WTC11 (cell line): ENCODE results near the gene ACTRT2. TPM values are rescaled to one million over a fixed set of nuclear protein-coding genes. Genes with fewer than 3 reads are reported as not detected.

Source experiments
- ATAC-seq: fragments of 200-7000 bp; cut with Tn5 transposase; 2 replicates; pipeline ENCODE4 v1.10.0; 2021; ENCODE audit warnings: mild to moderate bottlenecking, moderate library complexity
- CTCF ChIA-PET: fragments of 300-600 bp; sonication (Branson Sonifier 250); formaldehyde crosslinking; loops from one replicate; lab custom pipeline; 2021; ENCODE audit warnings: antibody characterized with exemption; lab: Charles Lee
- POLR2A ChIA-PET: fragments of 350-600 bp; sonication (Branson Sonifier 250); formaldehyde crosslinking; loops from one replicate; lab custom pipeline; 2021; ENCODE audit warnings: antibody characterized with exemption; lab: Charles Lee
- DNase-seq: peaks from one replicate; pipeline ENCODE4 v3.0.0; 2021; ENCODE audit warnings: low spot score
- H3K27ac Mint-ChIP-seq: 2 replicates; pipeline ENCODE4 v1.8.0; 2021; ENCODE audit warnings: mixed read lengths
- H3K27me3 Mint-ChIP-seq: 2 replicates; pipeline ENCODE4 v1.8.0; 2021; ENCODE audit warnings: low read depth, mild to moderate bottlenecking, moderate library complexity, mixed read lengths
- H3K36me3 Mint-ChIP-seq: 2 replicates; pipeline ENCODE4 v1.8.0; 2021; ENCODE audit warnings: mixed read lengths
- H3K4me1 Mint-ChIP-seq: 2 replicates; pipeline ENCODE4 v1.8.0; 2022; ENCODE audit warnings: mixed read lengths
- H3K4me3 Mint-ChIP-seq: 2 replicates; pipeline ENCODE4 v1.8.0; 2021; ENCODE audit warnings: mild to moderate bottlenecking, moderate library complexity, mixed read lengths
- H3K9me3 Mint-ChIP-seq: 2 replicates; pipeline ENCODE4 v1.8.0; 2021; ENCODE audit warnings: mixed read lengths
- ARID4B ChIP-seq: sonication (generic); formaldehyde crosslinking; IDR thresholded peaks from 2 replicates; pipeline ENCODE4 v1.8.0; 2023; ENCODE audit warnings: missing genetic modification reagents, mild to moderate bottlenecking, borderline replicate concordance
- ATF1 ChIP-seq: sonication (generic); formaldehyde crosslinking; IDR thresholded peaks from 2 replicates; pipeline ENCODE4 v1.8.1; 2023; ENCODE audit warnings: mild to moderate bottlenecking, moderate library complexity, missing genetic modification reagents
- CREM ChIP-seq: sonication (generic); formaldehyde crosslinking; IDR thresholded peaks from 2 replicates; pipeline ENCODE4 v1.8.1; 2022; ENCODE audit warnings: mild to moderate bottlenecking, missing genetic modification reagents, moderate library complexity
- E2F5 ChIP-seq: sonication (generic); formaldehyde crosslinking; IDR thresholded peaks from 2 replicates; pipeline ENCODE4 v1.8.1; 2022; ENCODE audit warnings: mild to moderate bottlenecking, moderate library complexity, missing genetic modification reagents
- FOXP4 ChIP-seq: sonication (generic); formaldehyde crosslinking; IDR thresholded peaks from 2 replicates; pipeline ENCODE4 v1.8.0; 2022; ENCODE audit warnings: mild to moderate bottlenecking, missing genetic modification reagents
- GTF2I ChIP-seq: fragments of 250-450 bp; sonication (Bioruptor Pico); conservative IDR thresholded peaks from 2 replicates; pipeline ENCODE4 v1.4.0; 2021; ENCODE audit warnings: mild to moderate bottlenecking
- KAT7 ChIP-seq: sonication (generic); formaldehyde crosslinking; IDR thresholded peaks from 2 replicates; pipeline ENCODE4 v1.8.1; 2023; ENCODE audit warnings: missing genetic modification reagents, mild to moderate bottlenecking, borderline replicate concordance
- MXD4 ChIP-seq: fragments of 250-450 bp; sonication (Bioruptor Pico); IDR thresholded peaks from 2 replicates; pipeline ENCODE4 v1.8.0; 2021; ENCODE audit warnings: mild to moderate bottlenecking, moderate library complexity, borderline replicate concordance
- NFYB ChIP-seq: sonication (generic); formaldehyde crosslinking; conservative IDR thresholded peaks from 2 replicates; pipeline ENCODE4 v1.8.0; 2022; ENCODE audit warnings: low read depth, missing genetic modification reagents
- NR1H2 ChIP-seq: sonication (generic); formaldehyde crosslinking; IDR thresholded peaks from 2 replicates; pipeline ENCODE4 v1.9.0; 2021; ENCODE audit warnings: mild to moderate bottlenecking, moderate library complexity, missing genetic modification reagents
- NR3C1 ChIP-seq: sonication (generic); formaldehyde crosslinking; conservative IDR thresholded peaks from 2 replicates; pipeline ENCODE4 v1.8.1; 2023; ENCODE audit warnings: low read depth, mild to moderate bottlenecking, missing genetic modification reagents
- PRRX2 ChIP-seq: fragments of 250-450 bp; sonication (Bioruptor Pico); IDR thresholded peaks from 2 replicates; pipeline ENCODE4 v1.8.0; 2021; ENCODE audit warnings: mild to moderate bottlenecking
- RELA ChIP-seq: sonication (generic); formaldehyde crosslinking; IDR thresholded peaks from 2 replicates; pipeline ENCODE4 v1.8.1; 2022; ENCODE audit warnings: missing genetic modification reagents, mild to moderate bottlenecking, borderline replicate concordance
- SMAD3 ChIP-seq: sonication (generic); formaldehyde crosslinking; IDR thresholded peaks from 2 replicates; pipeline ENCODE4 v1.8.0; 2022; ENCODE audit warnings: missing genetic modification reagents, mild to moderate bottlenecking, borderline replicate concordance
- TP53 ChIP-seq: sonication (generic); formaldehyde crosslinking; IDR thresholded peaks from 2 replicates; pipeline ENCODE4 v1.8.1; 2023; ENCODE audit warnings: mild to moderate bottlenecking, missing genetic modification reagents
- ZNF263 ChIP-seq: sonication (generic); formaldehyde crosslinking; IDR thresholded peaks from 2 replicates; pipeline ENCODE4 v1.8.1; 2022; ENCODE audit warnings: low read depth, mild to moderate bottlenecking, moderate library complexity, missing genetic modification reagents
- ZNF281 ChIP-seq: sonication (generic); formaldehyde crosslinking; IDR thresholded peaks from 2 replicates; pipeline ENCODE4 v1.8.0; 2023; ENCODE audit warnings: mild to moderate bottlenecking, missing genetic modification reagents
- ZNF396 ChIP-seq: fragments of 250-450 bp; sonication (Bioruptor Pico); IDR thresholded peaks from 2 replicates; pipeline ENCODE4 v1.8.0; 2021; ENCODE audit warnings: mild to moderate bottlenecking, moderate library complexity, borderline replicate concordance
- ZNF423 ChIP-seq: fragments of 250-450 bp; sonication (Bioruptor Pico); IDR thresholded peaks from 2 replicates; pipeline ENCODE4 v2.1.2; 2022; ENCODE audit warnings: mild to moderate bottlenecking, moderate library complexity
- total RNA-seq: library from RNA; stranded (reverse); gene quantifications from 3 replicates; pipeline ENCODE4 v1.2.3, GENCODE V29; 2021

Gene ACTRT2
- total RNA-seq, 1 experiment from 2014 or later: not detected

GRCh38 chr1:3027611-3028371, 6.5 kb downstream of the ACTRT2 start (continued):
- TF ChIP-seq TP53: no peak

GRCh38 chr1:3028531-3029282, 7.4 kb downstream of the ACTRT2 start:
- CTCF ChIA-PET: no interaction called here

GRCh38 chr1:3029481-3029961, 8.3 kb downstream of the ACTRT2 start:
- ATAC-seq: no peak
- CTCF ChIA-PET: no interaction called here
- Mint-ChIP-seq H3K9me3 (peaks cover under 1% of the 10 kb centered on the region; the same call in 1 of the 2 replicates), H3K4me1 (no peaks in the 10 kb centered on the region), H3K27ac (no peak overlapping the region), H3K4me3 (no peak overlapping the region), H3K27me3 (no peaks in the 10 kb centered on the region), H3K36me3 (no peaks in the 10 kb centered on the region; the same call in 1 of the 2 replicates)
- TF ChIP-seq KAT7 (CRISPR knock-in tag) (no peak), NR1H2 (no peak), TP53 (no peak), NFYB (no peak), ZNF396 (no peak), ZNF263 (no peak), CREM (no peak)
- no peak for DNase-seq
- POLR2A ChIA-PET: no interaction called here

More at GRCh38 chr1:3028531-3029282, 7.4 kb downstream of the ACTRT2 start:
- Mint-ChIP-seq H3K36me3 (peaks cover 6% of the 10 kb centered on the region; the same call in 1 of the 2 replicates), H3K27ac (no peak overlapping the region)
- no peak for ATAC-seq
- TF ChIP-seq MXD4 (CRISPR knock-in tag): no peak
- TF ChIP-seq TP53: no peak
- TF ChIP-seq NR3C1 (CRISPR knock-in tag): no peak
- no peak for TF ChIP-seq ZNF423 (CRISPR knock-in tag)
- no peak for TF ChIP-seq PRRX2 (CRISPR knock-in tag)
- TF ChIP-seq GTF2I: no peak
- no peak for TF ChIP-seq ATF1 (CRISPR knock-in tag)
- TF ChIP-seq ZNF281 (CRISPR knock-in tag): no peak
- TF ChIP-seq, all 79 proteins: peak for 0
- Mint-ChIP-seq H3K4me3 (no peak overlapping the region), H3K4me1 (no peaks in the 10 kb centered on the region), H3K27me3 (no peaks in the 10 kb centered on the region), H3K9me3 (peaks cover 8% of the 10 kb centered on the region)
- POLR2A ChIA-PET: no interaction called here
- DNase-seq: no peak

- DNase-seq (no peak), ATAC-seq (no peak)
- CTCF ChIA-PET: no interaction called here
- POLR2A ChIA-PET: no interaction called here
- Mint-ChIP-seq H3K27ac (no peak overlapping the region), H3K4me1 (no peaks in the 10 kb centered on the region), H3K36me3 (no peaks in the 10 kb centered on the region), H3K9me3 (no peaks in the 10 kb centered on the region), H3K4me3 (no peak overlapping the region), H3K27me3 (no peaks in the 10 kb centered on the region)
- no peak for TF ChIP-seq RELA (CRISPR knock-in tag)
- no peak for TF ChIP-seq FOXP4 (CRISPR knock-in tag)
- TF ChIP-seq SMAD3 (CRISPR knock-in tag): no peak
- TF ChIP-seq E2F5 (CRISPR knock-in tag): no peak
- TF ChIP-seq ARID4B (CRISPR knock-in tag): no peak
These were observed 8.9 kb downstream of the ACTRT2 start for GRCh38 chr1:3029991-3030662.
